Liver (tissue), 9 donors: Measurements from ENCODE around the gene CDC6. TPM values are rescaled to one million over a fixed set of nuclear protein-coding genes. Genes with fewer than 3 reads are reported as not detected.

Experiments used
- DNase-seq: peaks from one replicate; pipeline ENCODE4 v3.0.0-alpha.2; 2017; ENCODE audit warnings: low spot score
- H3K27ac ChIP-seq, 2 donors: one replicate each; pipeline ENCODE4 v1.7.0; 2013; ENCODE audit warnings: inconsistent platforms in 2 of 2, low read length in 2 of 2, control low read depth in 1 of 2, low read depth in 1 of 2, mild to moderate bottlenecking in 1 of 2
- H3K27me3 ChIP-seq, 4 donors: one replicate each; pipeline versions ENCODE4 v1.6.1 to v1.7.0; 2013; ENCODE audit warnings: low read length in 3 of 4, inconsistent platforms in 1 of 4, mild to moderate bottlenecking in 1 of 4, moderate library complexity in 1 of 4; ENCODE audit not compliant: control insufficient read depth in 4 of 4, insufficient read depth in 4 of 4
- H3K36me3 ChIP-seq, 4 donors: one replicate each; pipeline versions ENCODE4 v1.6.1 to v1.7.0; 2013; ENCODE audit warnings: low read length in 3 of 4, mild to moderate bottlenecking in 3 of 4, low read depth in 1 of 4, moderate library complexity in 1 of 4; ENCODE audit not compliant: control insufficient read depth in 4 of 4, insufficient read depth in 3 of 4
- H3K4me1 ChIP-seq, 4 donors: one replicate each; pipeline versions ENCODE4 v1.6.1 to v1.7.0; 2013; ENCODE audit warnings: low read length in 3 of 4, mild to moderate bottlenecking in 3 of 4, moderate library complexity in 1 of 4; ENCODE audit not compliant: control insufficient read depth in 4 of 4, insufficient read depth in 4 of 4
- H3K4me3 ChIP-seq, 3 donors: one replicate each; pipeline versions ENCODE4 v1.6.1 to v1.7.0; 2013; ENCODE audit warnings: low read length in 3 of 3, control low read depth in 1 of 3, low read depth in 1 of 3, mild to moderate bottlenecking in 1 of 3
- H3K9ac ChIP-seq, 2 donors: one replicate each; pipeline ENCODE4 v1.7.0; 2013; ENCODE audit warnings: low read length in 2 of 2, mild to moderate bottlenecking in 2 of 2, moderate library complexity in 2 of 2, control low read depth in 1 of 2, low read depth in 1 of 2
- H3K9me3 ChIP-seq, 4 donors: one replicate each; pipeline versions ENCODE4 v1.6.1 to v1.7.0; 2013; ENCODE audit warnings: low read length in 3 of 4; ENCODE audit not compliant: control insufficient read depth in 4 of 4
- ATF3 ChIP-seq: IDR thresholded peaks from 2 replicates; pipeline ENCODE4 v1.6.1; 2016; ENCODE audit warnings: antibody characterized with exemption
- EGR1 ChIP-seq, 2 donors: IDR thresholded peaks; 2 replicates each; pipeline ENCODE4 v1.6.1; 2016 to 2018; ENCODE audit warnings: antibody characterized with exemption in 2 of 2, low read depth in 2 of 2
- FOXA1 ChIP-seq: IDR thresholded peaks from 2 replicates; pipeline ENCODE4 v1.6.1; 2016; ENCODE audit warnings: antibody characterized with exemption
- FOXA2 ChIP-seq: IDR thresholded peaks from 2 replicates; pipeline ENCODE4 v1.6.1; 2016; ENCODE audit warnings: antibody characterized with exemption
- GABPA ChIP-seq, 2 donors: IDR thresholded peaks in 1 of 2; conservative IDR thresholded peaks in 1 of 2; 2 replicates each; pipeline ENCODE4 v1.6.1; 2016; ENCODE audit warnings: antibody characterized with exemption in 2 of 2, mild to moderate bottlenecking in 1 of 2, moderate library complexity in 1 of 2
- HNF4A ChIP-seq, 2 donors: conservative IDR thresholded peaks; 2 replicates each; pipeline ENCODE4 v1.6.1; 2016; ENCODE audit warnings: antibody characterized with exemption in 2 of 2, mild to moderate bottlenecking in 2 of 2
- JUND ChIP-seq, 2 donors: IDR thresholded peaks; 2 replicates each; pipeline ENCODE4 v1.6.1; 2016; ENCODE audit warnings: antibody characterized with exemption in 2 of 2
- NR2F2 ChIP-seq: IDR thresholded peaks from 2 replicates; pipeline ENCODE4 v1.6.1; 2016; ENCODE audit warnings: antibody characterized with exemption
- RAD21 ChIP-seq, 2 donors: IDR thresholded peaks; 2 replicates each; pipeline ENCODE4 v1.6.1; 2016; ENCODE audit warnings: antibody characterized with exemption in 2 of 2, mild to moderate bottlenecking in 2 of 2
- RXRA ChIP-seq, 2 donors: IDR thresholded peaks; 2 replicates each; pipeline ENCODE4 v1.6.1; 2017 to 2018; ENCODE audit warnings: antibody characterized with exemption in 2 of 2, mild to moderate bottlenecking in 1 of 2
- SP1 ChIP-seq: IDR thresholded peaks from 2 replicates; pipeline ENCODE4 v1.6.1; 2018; ENCODE audit warnings: antibody characterized with exemption, mild to moderate bottlenecking
- YY1 ChIP-seq: IDR thresholded peaks from 2 replicates; pipeline ENCODE4 v1.6.1; 2016; ENCODE audit warnings: antibody characterized with exemption, mild to moderate bottlenecking
- WGBS: extraction: QIAGEN DNeasy Blood & Tissue Kit; methylation state at CpG from one replicate; pipeline ENCODE4 v1.1.7; 2013; 5-methylcytosine and 5-hydroxymethylcytosine counted together
- polyA plus RNA-seq, 2 donors: library from polyadenylated mRNA; stranded (reverse) in 1 of 2; unstranded in 1 of 2; fragments of 200-250 nt in 1 of 2; fragments of >200 nt in 1 of 2; fragmentation: Nextera tagmentation in 1 of 2; extraction: Ambion mirVana in 1 of 2; gene quantifications; one replicate each; pipeline versions ENCODE4 v1.2.1 to v1.2.3, GENCODE V29; 2013 to 2015
- total RNA-seq, 2 donors: library from RNA; depleted of rRNA; stranded (reverse); fragments of >200 nt; gene quantifications; one replicate each; pipeline ENCODE4 v1.2.3, GENCODE V29; 2014
- TF ChIP-seq, protein P1 (sequence below): fragments of 150-350 bp; IDR thresholded peaks from 2 replicates; pipeline ENCODE4 v1.5.1; 2017; ENCODE audit warnings: improper control_type of control experiment, low read depth, low read length; ENCODE audit not compliant: missing input control
- TF ChIP-seq, protein P2 (sequence below): IDR thresholded peaks from 2 replicates; pipeline ENCODE4 v1.6.1; 2016; ENCODE audit warnings: antibody characterized with exemption, mild to moderate bottlenecking
- donor health status: healthy.
- donor health status: healthy.
- donor health status: healthy.
- donor health status: healthy.
- donor health status: healthy.

The CDC6 gene
- total and polyA plus RNA-seq, 4 donors: 0.54 to 16.5 (median 2.5) TPM

GRCh38 chr17:40278414-40278813, 9.3 kb upstream of the CDC6 start:
- DNase-seq: no peak
- WGBS: 94% methylated on average over 1 of the region's 1 CpG

GRCh38 chr17:40279402-40279801, 8.3 kb upstream of the CDC6 start:
- 92% methylated on average over 4 of the region's 4 CpGs for whole genome bisulfite sequencing
- peaks cover 18 to 58% (median 31%) of the 10 kb centered on the region in 4 donors for H3K36me3 ChIP-seq

More at GRCh38 chr17:40278414-40278813, 9.3 kb upstream of the CDC6 start:
- TF ChIP-seq FOXA1 (no peak), FOXA2 (no peak)
- Histone ChIP-seq H3K9ac (no peak overlapping the region), H3K4me3 (no peak overlapping the region), H3K27ac (no peak overlapping the region), H3K27me3 (no peaks in the 10 kb centered on the region), H3K36me3 (peaks cover 18 to 67% (median 36%) of the 10 kb centered on the region in 4 donors), H3K4me1 (peaks cover 0 to 3% (median under 1%) of the 10 kb centered on the region in 4 donors), H3K9me3 (no peaks in the 10 kb centered on the region)

More at GRCh38 chr17:40279402-40279801, 8.3 kb upstream of the CDC6 start:
- DNase-seq: no peak
- TF ChIP-seq RXRA (IDR thresholded peaks at IDR 0.05) (no peak), RAD21 (IDR thresholded peaks at IDR 0.05) (no peak), GABPA (IDR thresholded peaks at IDR 0.05 in 1 of 2, conservative IDR thresholded peaks at IDR 0.05 in 1 of 2) (no peak), NR2F2 (no peak), HNF4A (conservative IDR thresholded peaks at IDR 0.05) (no peak), FOXA2 (no peak), SP1 (no peak), JUND (IDR thresholded peaks at IDR 0.05) (no peak), YY1 (no peak), ATF3 (no peak), FOXA1 (no peak), EGR1 (IDR thresholded peaks at IDR 0.05; ENCODE audit: low read depth in 2 of 2) (no peak)
- TF ChIP-seq, protein P1, sequence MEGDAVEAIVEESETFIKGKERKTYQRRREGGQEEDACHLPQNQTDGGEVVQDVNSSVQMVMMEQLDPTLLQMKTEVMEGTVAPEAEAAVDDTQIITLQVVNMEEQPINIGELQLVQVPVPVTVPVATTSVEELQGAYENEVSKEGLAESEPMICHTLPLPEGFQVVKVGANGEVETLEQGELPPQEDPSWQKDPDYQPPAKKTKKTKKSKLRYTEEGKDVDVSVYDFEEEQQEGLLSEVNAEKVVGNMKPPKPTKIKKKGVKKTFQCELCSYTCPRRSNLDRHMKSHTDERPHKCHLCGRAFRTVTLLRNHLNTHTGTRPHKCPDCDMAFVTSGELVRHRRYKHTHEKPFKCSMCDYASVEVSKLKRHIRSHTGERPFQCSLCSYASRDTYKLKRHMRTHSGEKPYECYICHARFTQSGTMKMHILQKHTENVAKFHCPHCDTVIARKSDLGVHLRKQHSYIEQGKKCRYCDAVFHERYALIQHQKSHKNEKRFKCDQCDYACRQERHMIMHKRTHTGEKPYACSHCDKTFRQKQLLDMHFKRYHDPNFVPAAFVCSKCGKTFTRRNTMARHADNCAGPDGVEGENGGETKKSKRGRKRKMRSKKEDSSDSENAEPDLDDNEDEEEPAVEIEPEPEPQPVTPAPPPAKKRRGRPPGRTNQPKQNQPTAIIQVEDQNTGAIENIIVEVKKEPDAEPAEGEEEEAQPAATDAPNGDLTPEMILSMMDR: no peak
- TF ChIP-seq, protein P2, sequence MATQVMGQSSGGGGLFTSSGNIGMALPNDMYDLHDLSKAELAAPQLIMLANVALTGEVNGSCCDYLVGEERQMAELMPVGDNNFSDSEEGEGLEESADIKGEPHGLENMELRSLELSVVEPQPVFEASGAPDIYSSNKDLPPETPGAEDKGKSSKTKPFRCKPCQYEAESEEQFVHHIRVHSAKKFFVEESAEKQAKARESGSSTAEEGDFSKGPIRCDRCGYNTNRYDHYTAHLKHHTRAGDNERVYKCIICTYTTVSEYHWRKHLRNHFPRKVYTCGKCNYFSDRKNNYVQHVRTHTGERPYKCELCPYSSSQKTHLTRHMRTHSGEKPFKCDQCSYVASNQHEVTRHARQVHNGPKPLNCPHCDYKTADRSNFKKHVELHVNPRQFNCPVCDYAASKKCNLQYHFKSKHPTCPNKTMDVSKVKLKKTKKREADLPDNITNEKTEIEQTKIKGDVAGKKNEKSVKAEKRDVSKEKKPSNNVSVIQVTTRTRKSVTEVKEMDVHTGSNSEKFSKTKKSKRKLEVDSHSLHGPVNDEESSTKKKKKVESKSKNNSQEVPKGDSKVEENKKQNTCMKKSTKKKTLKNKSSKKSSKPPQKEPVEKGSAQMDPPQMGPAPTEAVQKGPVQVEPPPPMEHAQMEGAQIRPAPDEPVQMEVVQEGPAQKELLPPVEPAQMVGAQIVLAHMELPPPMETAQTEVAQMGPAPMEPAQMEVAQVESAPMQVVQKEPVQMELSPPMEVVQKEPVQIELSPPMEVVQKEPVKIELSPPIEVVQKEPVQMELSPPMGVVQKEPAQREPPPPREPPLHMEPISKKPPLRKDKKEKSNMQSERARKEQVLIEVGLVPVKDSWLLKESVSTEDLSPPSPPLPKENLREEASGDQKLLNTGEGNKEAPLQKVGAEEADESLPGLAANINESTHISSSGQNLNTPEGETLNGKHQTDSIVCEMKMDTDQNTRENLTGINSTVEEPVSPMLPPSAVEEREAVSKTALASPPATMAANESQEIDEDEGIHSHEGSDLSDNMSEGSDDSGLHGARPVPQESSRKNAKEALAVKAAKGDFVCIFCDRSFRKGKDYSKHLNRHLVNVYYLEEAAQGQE: no peak
- H3K4me3 ChIP-seq: no peak overlapping the region
- H3K4me1 ChIP-seq: peaks cover 0 to 12% (median 8%) of the 10 kb centered on the region in 4 donors
- no peaks in the 10 kb centered on the region for H3K9me3 ChIP-seq
- no peak overlapping the region for H3K9ac ChIP-seq
- H3K27ac ChIP-seq: no peak overlapping the region
- no peaks in the 10 kb centered on the region for H3K27me3 ChIP-seq
